CD14-positive monocyte (primary cell): ENCODE results near the gene MRPS27. TPM values are rescaled to one million over a fixed set of nuclear protein-coding genes. Genes with fewer than 3 reads are reported as not detected.

Experiments
- DNase-seq, 3 donors: peaks; one replicate each; pipeline ENCODE4 v3.0.0-alpha.2; 2011 to 2022
- H2AFZ ChIP-seq: 2 replicates; pipeline ENCODE4 v1.6.0; 2012; ENCODE audit warnings: mild to moderate bottlenecking, low read depth, low read length, inconsistent platforms; ENCODE audit not compliant: insufficient read depth, poor library complexity, severe bottlenecking
- H3K27ac ChIP-seq, 2 donors: 1 replicate in 1 of 2; 2 replicates in 1 of 2; pipeline ENCODE4 v1.5.1; 2012 to 2013; ENCODE audit warnings: low read length in 2 of 2, control low read depth in 1 of 2, inconsistent platforms in 1 of 2, low read depth in 1 of 2, mild to moderate bottlenecking in 1 of 2
- H3K27me3 ChIP-seq, 2 donors: one replicate each; pipeline versions ENCODE4 v1.6.0 to v1.6.1; 2011 to 2013; ENCODE audit warnings: low read length in 2 of 2; ENCODE audit not compliant: control insufficient read depth in 2 of 2, insufficient read depth in 2 of 2
- H3K36me3 ChIP-seq, 2 donors: replicated peaks in 1 of 2; 1 replicate in 1 of 2; 2 replicates in 1 of 2; pipeline versions ENCODE4 v1.5.1 to v1.6.1; 2012 to 2013; ENCODE audit warnings: low read length in 2 of 2, control low read depth in 1 of 2, inconsistent platforms in 1 of 2, mild to moderate bottlenecking in 1 of 2; ENCODE audit not compliant: insufficient read depth in 2 of 2, control insufficient read depth in 1 of 2
- H3K4me1 ChIP-seq, 2 donors: 1 replicate in 1 of 2; 2 replicates in 1 of 2; pipeline versions ENCODE4 v1.5.1 to v1.6.1; 2012 to 2013; ENCODE audit warnings: low read length in 2 of 2, control low read depth in 1 of 2, inconsistent platforms in 1 of 2, mild to moderate bottlenecking in 1 of 2, moderate library complexity in 1 of 2; ENCODE audit not compliant: insufficient read depth in 2 of 2, control insufficient read depth in 1 of 2
- H3K4me2 ChIP-seq: replicated peaks from 2 replicates; pipeline ENCODE3; 2012; ENCODE audit warnings: low read length, moderate library complexity, mild to moderate bottlenecking; ENCODE audit not compliant: poor library complexity, severe bottlenecking; ENCODE audit errors: extremely low read depth
- H3K4me3 ChIP-seq, 3 experiments: fragments of 200-600 bp in 1 of 3; sonication (generic) in 1 of 3; replicated peaks in 1 of 3; 1 replicate in 2 of 3; 2 replicates in 1 of 3; pipeline ENCODE4 v1.5.1; 2011 to 2013; ENCODE audit warnings: low read length in 3 of 3, mild to moderate bottlenecking in 3 of 3, control low read depth in 2 of 3, low read depth in 2 of 3, inconsistent platforms in 1 of 3, moderate library complexity in 1 of 3
- H3K79me2 ChIP-seq: 2 replicates; pipeline ENCODE4 v1.6.0; 2012; ENCODE audit warnings: mild to moderate bottlenecking, control low read depth, inconsistent platforms, low read length, moderate library complexity; ENCODE audit not compliant: insufficient read depth
- H3K9ac ChIP-seq: 2 replicates; pipeline ENCODE4 v1.6.0; 2017; ENCODE audit warnings: low read length, mild to moderate bottlenecking; ENCODE audit not compliant: insufficient read depth, poor library complexity, severe bottlenecking
- H3K9me3 ChIP-seq, 2 donors: replicated peaks in 1 of 2; 1 replicate in 1 of 2; 2 replicates in 1 of 2; pipeline versions ENCODE4 v1.5.1 to v1.6.1; 2012 to 2013; ENCODE audit warnings: low read length in 2 of 2, control low read depth in 1 of 2; ENCODE audit not compliant: control insufficient read depth in 1 of 2, insufficient read depth in 1 of 2
- H4K20me1 ChIP-seq: 2 replicates; pipeline ENCODE4 v1.6.0; 2012; ENCODE audit warnings: mild to moderate bottlenecking, low read length, control low read depth, moderate library complexity; ENCODE audit not compliant: insufficient read depth
- H3K27ac Mint-ChIP-seq, 7 donors: one replicate each; pipeline ENCODE4 v1.8.0; 2020; ENCODE audit warnings: mild to moderate bottlenecking in 7 of 7, mixed read lengths in 7 of 7, moderate library complexity in 6 of 7, inconsistent platforms in 2 of 7
- H3K27me3 Mint-ChIP-seq, 3 donors: one replicate each; pipeline ENCODE4 v1.8.0; 2021 to 2022; ENCODE audit warnings: low read depth in 3 of 3, mild to moderate bottlenecking in 3 of 3, mixed read lengths in 3 of 3, moderate library complexity in 3 of 3, inconsistent platforms in 1 of 3
- H3K36me3 Mint-ChIP-seq, 2 donors: one replicate each; pipeline ENCODE4 v1.8.0; 2020; ENCODE audit warnings: mixed read lengths in 2 of 2, inconsistent platforms in 1 of 2, mild to moderate bottlenecking in 1 of 2
- H3K4me1 Mint-ChIP-seq: one replicate; pipeline ENCODE4 v1.8.0; 2020; ENCODE audit warnings: mild to moderate bottlenecking, mixed read lengths
- H3K4me3 Mint-ChIP-seq, 2 donors: one replicate each; pipeline ENCODE4 v1.8.0; 2020; ENCODE audit warnings: mild to moderate bottlenecking in 2 of 2, mixed read lengths in 2 of 2, moderate library complexity in 1 of 2
- H3K9me3 Mint-ChIP-seq, 7 donors: one replicate each; pipeline ENCODE4 v1.8.0; 2020 to 2022; ENCODE audit warnings: mixed read lengths in 7 of 7, mild to moderate bottlenecking in 6 of 7, moderate library complexity in 6 of 7, inconsistent platforms in 2 of 7
- CTCF ChIP-seq: fragments of 200-600 bp; IDR thresholded peaks from one replicate; pipeline ENCODE4 v1.8.0; 2022; ENCODE audit warnings: antibody characterized with exemption, mild to moderate bottlenecking
- WGBS: methylation state at CpG from one replicate; pipeline ENCODE4 v1.1.5; 2013; ENCODE audit warnings: missing lambda C conversion rate; ENCODE audit not compliant: insufficient coverage; 5-methylcytosine and 5-hydroxymethylcytosine counted together
- intact Hi-C, 2 donors: fragments of 100-400 bp; cut with micrococcal nuclease; formaldehyde crosslinking; loops; one replicate each; pipeline versions ENCODE4 v1.15.0 to v1.15.1; 2023
- polyA plus RNA-seq, 3 donors: library from polyadenylated mRNA; depleted of rRNA in 1 of 3; unstranded in 2 of 3; stranded (reverse) in 1 of 3; fragments of 300-500 nt in 2 of 3; fragments of >200 nt in 1 of 3; fragmentation: Illumina TruSeq in 2 of 3; gene quantifications; 1 replicate in 2 of 3; 2 replicates in 1 of 3; pipeline ENCODE4 v1.2.3, GENCODE V29; 2012 to 2021

MRPS27 gene
- polyA plus RNA-seq, 3 donors, result 13.3 to 19.2 (median 15.3) TPM

- peaks cover 0 to 2% (median 0%) of the 10 kb centered on the region in 3 donors for H3K27me3 Mint-ChIP-seq
- Histone ChIP-seq H3K27me3 (no peaks in the 10 kb centered on the region), H3K4me2 (no peak overlapping the region), H3K9me3 (no peaks in the 10 kb centered on the region), H3K4me3 (no peak overlapping the region), H3K27ac (no peak overlapping the region), H3K79me2 (no peaks in the 10 kb centered on the region), H2AFZ (no peak overlapping the region), H4K20me1 (no peaks in the 10 kb centered on the region), H3K4me1 (no peaks in the 10 kb centered on the region), H3K36me3 (peaks cover 0 to 4% of the 10 kb centered on the region in 2 donors), H3K9ac (no peak overlapping the region)
- no peak for TF ChIP-seq CTCF
- H3K4me3 Mint-ChIP-seq, result no peak overlapping the region
- intact Hi-C loops, result no loop called here
- H3K4me1 Mint-ChIP-seq, result no peaks in the 10 kb centered on the region
- WGBS, result no CpG with 5 or more reads among the region's 5 CpGs
- peaks cover 10 to 12% of the 10 kb centered on the region in 2 donors for H3K36me3 Mint-ChIP-seq
- DNase-seq, result no peak
- H3K9me3 Mint-ChIP-seq, result no peaks in the 10 kb centered on the region
- H3K27ac Mint-ChIP-seq, result peak overlapping the region in 1 of 7 donors; percentile 47
Observed at GRCh38 chr5:72265032-72265877, 54.8 kb downstream of the MRPS27 start.

- Histone ChIP-seq H3K36me3 (peaks cover 6 to 8% of the 10 kb centered on the region in 2 donors), H3K4me3 (no peak overlapping the region), H3K9me3 (no peaks in the 10 kb centered on the region), H4K20me1 (no peaks in the 10 kb centered on the region), H3K4me2 (no peak overlapping the region), H3K27ac (no peak overlapping the region), H3K9ac (no peak overlapping the region), H3K79me2 (no peaks in the 10 kb centered on the region), H3K27me3 (no peaks in the 10 kb centered on the region), H3K4me1 (peaks cover 0 to 2% of the 10 kb centered on the region in 2 donors), H2AFZ (no peak overlapping the region)
- intact Hi-C loops, result no loop called here
- WGBS, result no CpG with 5 or more reads among the region's 2 CpGs
- no peak overlapping the region for H3K4me3 Mint-ChIP-seq
- peaks cover 11% of the 10 kb centered on the region for H3K4me1 Mint-ChIP-seq
- H3K27ac Mint-ChIP-seq, result no peak overlapping the region
- no peaks in the 10 kb centered on the region for H3K9me3 Mint-ChIP-seq
- TF ChIP-seq CTCF, result no peak
- H3K27me3 Mint-ChIP-seq, result peaks cover 0 to 2% (median 0%) of the 10 kb centered on the region in 3 donors
- no peak for DNase-seq
- H3K36me3 Mint-ChIP-seq, result peaks cover 16 to 23% of the 10 kb centered on the region in 2 donors
Observed at GRCh38 chr5:72256536-72256935, 63.5 kb downstream of the MRPS27 start.
